K562 (cell line): ENCODE results near the gene LENG9. TPM values are rescaled to one million over a fixed set of nuclear protein-coding genes. Genes with fewer than 3 reads are reported as not detected.

Experiments
- ATAC-seq: fragments of 200-7000 bp; cut with Tn5 transposase; 3 replicates; pipeline ENCODE4 v1.9.1; 2020; ENCODE audit warnings: moderate library complexity
- BruUV-seq: library from RNA; stranded (reverse); fragments of 400-500 nt; replicated peaks from 2 replicates; lab custom pipeline; 2021; lab: Mats Ljungman, UMichigan
- CTCF ChIA-PET: fragments of 300-600 bp; formaldehyde crosslinking; extraction: SDS; loops from one replicate; lab custom pipeline; 2021; ENCODE audit warnings: low intra/inter-chr PET ratio; lab: Yijun Ruan, JAX
- POLR2A ChIA-PET: fragments of 300-600, 350-650 bp; sonication (Branson Sonifier 250); formaldehyde crosslinking; extraction: SDS; loops from one replicate; lab custom pipeline; 2021; ENCODE audit warnings: antibody characterized with exemption, inconsistent platforms; lab: Yijun Ruan, JAX
- DNase-seq, 4 experiments: peaks; one replicate each; pipeline versions ENCODE4 v3.0.0 to v3.0.0-alpha.2; 2011 to 2018; ENCODE audit warnings: low spot score in 3 of 4, mixed read lengths in 3 of 4; ENCODE audit errors: extremely low read depth in 1 of 4
- FAIRE-seq: peaks from 2 replicates; lab custom pipeline; 2011; peaks lifted over from hg19 to GRCh38; lab: Jason Lieb, UNC
- H2AFZ ChIP-seq: 2 replicates; pipeline ENCODE4 v1.6.0; 2011; ENCODE audit warnings: low read depth, low read length, control low read depth, inconsistent platforms
- H3K27ac ChIP-seq: fragments of 200-600 bp; 3 replicates; pipeline ENCODE4 v1.8.0; 2011; ENCODE audit warnings: low read depth, mild to moderate bottlenecking, control low read depth, inconsistent platforms, low read length, moderate library complexity, mixed read lengths; ENCODE audit errors: extremely low read depth
- H3K27me3 ChIP-seq, 2 experiments: fragments of 300-600 bp in 1 of 2; 2 replicates in 1 of 2; 3 replicates in 1 of 2; pipeline versions ENCODE4 v1.6.0 to v1.8.0; 2011; ENCODE audit warnings: inconsistent platforms in 2 of 2, low read length in 2 of 2, mild to moderate bottlenecking in 1 of 2, mixed read lengths in 1 of 2, moderate library complexity in 1 of 2; ENCODE audit not compliant: control insufficient read depth in 2 of 2, insufficient read depth in 2 of 2
- H3K36me3 ChIP-seq: fragments of 300-600 bp; 3 replicates; pipeline ENCODE4 v1.8.0; 2011; ENCODE audit warnings: mild to moderate bottlenecking, low read length, inconsistent platforms; ENCODE audit not compliant: control insufficient read depth, insufficient read depth
- H3K4me1 ChIP-seq, 2 experiments: fragments of 200-600 bp in 1 of 2; replicated peaks in 1 of 2; 2 replicates in 1 of 2; 3 replicates in 1 of 2; pipeline versions ENCODE4 v1.5.1 to v1.8.0; 2011; ENCODE audit warnings: inconsistent platforms in 2 of 2, low read length in 2 of 2, mild to moderate bottlenecking in 1 of 2, mixed read lengths in 1 of 2, moderate library complexity in 1 of 2; ENCODE audit not compliant: control insufficient read depth in 2 of 2, insufficient read depth in 2 of 2
- H3K4me2 ChIP-seq: 2 replicates; pipeline ENCODE4 v1.6.1; 2011; ENCODE audit warnings: low read length, control low read depth, inconsistent platforms, mixed read lengths; ENCODE audit not compliant: insufficient read depth
- H3K4me3 ChIP-seq: fragments of 200-600 bp; sonication (generic), shearing (Covaris generic); 2 replicates; pipeline ENCODE4 v1.5.1; 2016; ENCODE audit warnings: control low read depth, inconsistent platforms
- H3K79me2 ChIP-seq: fragments of 200-600 bp; 3 replicates; pipeline ENCODE4 v1.8.0; 2011; ENCODE audit warnings: low read length, inconsistent platforms; ENCODE audit not compliant: control insufficient read depth, insufficient read depth
- H3K9ac ChIP-seq, 2 experiments: 2 replicates each; pipeline versions ENCODE4 v1.6.0 to v1.6.1; 2011; ENCODE audit warnings: low read depth in 2 of 2, low read length in 2 of 2, control low read depth in 1 of 2, inconsistent platforms in 1 of 2, mild to moderate bottlenecking in 1 of 2, mixed read lengths in 1 of 2; ENCODE audit not compliant: insufficient read depth in 1 of 2
- H3K9me1 ChIP-seq: one replicate; pipeline ENCODE4 v1.6.0; 2011; ENCODE audit warnings: inconsistent platforms, mild to moderate bottlenecking, low read length, moderate library complexity; ENCODE audit not compliant: control insufficient read depth, insufficient read depth
- H3K9me3 ChIP-seq: replicated peaks from 2 replicates; pipeline ENCODE4 v1.5.1; 2011; ENCODE audit warnings: low read depth, low read length, inconsistent platforms; ENCODE audit not compliant: control insufficient read depth, insufficient read depth
- H4K20me1 ChIP-seq: replicated peaks from 2 replicates; pipeline ENCODE4 v1.6.1; 2011; ENCODE audit warnings: low read length, inconsistent platforms, mixed read lengths; ENCODE audit not compliant: control insufficient read depth, insufficient read depth
- ARID1B ChIP-seq: fragments of 450-650 bp; IDR thresholded peaks from 2 replicates; pipeline ENCODE4 v1.6.1; 2016; ENCODE audit warnings: antibody characterized with exemption, mild to moderate bottlenecking, inconsistent platforms
- BCL6 ChIP-seq: fragments of 250-450 bp; sonication (Bioruptor Pico); IDR thresholded peaks from 2 replicates; pipeline ENCODE4 v1.4.0; 2020
- CREB3L1 ChIP-seq: fragments of 450-650 bp; IDR thresholded peaks from 2 replicates; pipeline ENCODE4 v1.6.1; 2014; ENCODE audit warnings: low read depth, mild to moderate bottlenecking, moderate library complexity, borderline replicate concordance
- FOXM1 ChIP-seq, 2 experiments: fragments of 450-650 bp in 1 of 2; sonication (generic) in 1 of 2; formaldehyde crosslinking in 1 of 2; IDR thresholded peaks; 2 replicates each; pipeline versions ENCODE4 v1.6.1 to v1.9.0; 2017 to 2022; ENCODE audit warnings: low read depth in 2 of 2, mild to moderate bottlenecking in 2 of 2, missing genetic modification reagents in 1 of 2, moderate library complexity in 1 of 2
- MAZ ChIP-seq, 2 experiments: fragments of 450-650 bp in 1 of 2; sonication (generic) in 1 of 2; formaldehyde crosslinking; IDR thresholded peaks in 1 of 2; conservative IDR thresholded peaks in 1 of 2; 2 replicates each; pipeline versions ENCODE4 v1.4.0 to v1.5.0; 2020; ENCODE audit warnings: mild to moderate bottlenecking in 1 of 2, missing genetic modification reagents in 1 of 2
- MCM7 ChIP-seq, 2 experiments: fragments of 450-650 bp; IDR thresholded peaks; 2 replicates each; pipeline ENCODE4 v1.6.1; 2016 to 2018
- MTA2 ChIP-seq: fragments of 450-650 bp; IDR thresholded peaks from 2 replicates; pipeline ENCODE4 v1.6.1; 2016; ENCODE audit warnings: low read depth
- NELFE ChIP-seq: IDR thresholded peaks from 2 replicates; pipeline ENCODE4 v1.6.1; 2011; ENCODE audit warnings: mild to moderate bottlenecking; ENCODE audit not compliant: insufficient read depth, insufficient read length
- THRB ChIP-seq: fragments of 450-650 bp; formaldehyde crosslinking; conservative IDR thresholded peaks from 2 replicates; pipeline ENCODE4 v1.4.0; 2022; ENCODE audit warnings: mild to moderate bottlenecking, missing genetic modification characterization
- ZBTB17 ChIP-seq: fragments of 450-650 bp; formaldehyde crosslinking; IDR thresholded peaks from 2 replicates; pipeline ENCODE4 v1.4.0; 2020; ENCODE audit warnings: mild to moderate bottlenecking
- ZNF274 ChIP-seq: IDR thresholded peaks from 2 replicates; pipeline ENCODE4 v1.6.1; 2011; ENCODE audit warnings: low read depth, mild to moderate bottlenecking, low read length, moderate library complexity, borderline replicate concordance
- ZNF431 ChIP-seq: sonication (generic); formaldehyde crosslinking; IDR thresholded peaks from 2 replicates; pipeline ENCODE4 v1.8.0; 2022; ENCODE audit warnings: mild to moderate bottlenecking, missing genetic modification reagents
- ZNF57 ChIP-seq: fragments of 450-650 bp; formaldehyde crosslinking; IDR thresholded peaks from 2 replicates; pipeline ENCODE4 v1.4.0; 2020; ENCODE audit warnings: mild to moderate bottlenecking, moderate library complexity
- ZNF75A ChIP-seq: fragments of 450-650 bp; formaldehyde crosslinking; IDR thresholded peaks from 2 replicates; pipeline ENCODE4 v1.4.0; 2020; ENCODE audit warnings: mild to moderate bottlenecking
- WGBS: fragments of 100-300 bp; shearing (Covaris generic); methylation state at CpG from one replicate; pipeline ENCODE4 v1.1.6; 2016; ENCODE audit warnings: low coverage, mixed read lengths; ENCODE audit not compliant: insufficient coverage; ENCODE audit errors: missing lambda C conversion rate; 5-methylcytosine and 5-hydroxymethylcytosine counted together
- in situ Hi-C: fragments of 300-500 bp; cut with MboI; formaldehyde crosslinking; loops from 4 replicates; pipeline ENCODE4 v1.15.0; 2018; ENCODE audit warnings: inconsistent platforms, mixed read lengths
- intact Hi-C: fragments of 100-400 bp; cut with micrococcal nuclease; formaldehyde crosslinking; loops from 2 replicates; pipeline ENCODE4 v1.14.2; 2022
- polyA plus RNA-seq, 8 experiments: library from polyadenylated mRNA; depleted of rRNA in 4 of 8; stranded (reverse) in 5 of 8; unstranded in 3 of 8; fragments of >200 nt; fragmentation: Nextera tagmentation in 2 of 8; fragmentation: Illumina TruSeq in 1 of 8; extraction: Ambion mirVana in 2 of 8; extraction: Trizol in 1 of 8; gene quantifications; 2 replicates each; pipeline versions ENCODE4 v1.2.1 to v1.2.3, GENCODE V29; 2011 to 2014; ENCODE audit warnings: inconsistent platforms in 1 of 8, missing spikeins in 1 of 8
- total RNA-seq, 7 experiments: library from RNA; depleted of rRNA in 6 of 7; stranded (reverse); fragments of >200 nt in 6 of 7; fragmentation: Illumina TruSeq in 2 of 7; extraction: Trizol in 2 of 7; gene quantifications; 2 replicates each; pipeline versions ENCODE4 v1.2.1 to v1.2.3, GENCODE V29; 2011 to 2021; ENCODE audit warnings: low replicate concordance in 1 of 7
- TF ChIP-seq, protein P1 (sequence below): sonication (generic); formaldehyde crosslinking; IDR thresholded peaks from 2 replicates; pipeline ENCODE4 v1.8.0; 2022; ENCODE audit warnings: mild to moderate bottlenecking, missing genetic modification reagents, borderline replicate concordance
- TF ChIP-seq, protein P2 (sequence below): fragments of 250-450 bp; sonication (Bioruptor Pico); IDR thresholded peaks from 2 replicates; pipeline ENCODE4 v1.8.0; 2021; ENCODE audit warnings: moderate library complexity, mild to moderate bottlenecking, inconsistent platforms

Gene LENG9
- total and polyA plus RNA-seq, 9 of the 15 experiments (the other 6 are each of a cell fraction or from before 2014, with no cell fraction given), result 0.06 to 0.64 (median 0.33) TPM; not detected in 1

DNA sequence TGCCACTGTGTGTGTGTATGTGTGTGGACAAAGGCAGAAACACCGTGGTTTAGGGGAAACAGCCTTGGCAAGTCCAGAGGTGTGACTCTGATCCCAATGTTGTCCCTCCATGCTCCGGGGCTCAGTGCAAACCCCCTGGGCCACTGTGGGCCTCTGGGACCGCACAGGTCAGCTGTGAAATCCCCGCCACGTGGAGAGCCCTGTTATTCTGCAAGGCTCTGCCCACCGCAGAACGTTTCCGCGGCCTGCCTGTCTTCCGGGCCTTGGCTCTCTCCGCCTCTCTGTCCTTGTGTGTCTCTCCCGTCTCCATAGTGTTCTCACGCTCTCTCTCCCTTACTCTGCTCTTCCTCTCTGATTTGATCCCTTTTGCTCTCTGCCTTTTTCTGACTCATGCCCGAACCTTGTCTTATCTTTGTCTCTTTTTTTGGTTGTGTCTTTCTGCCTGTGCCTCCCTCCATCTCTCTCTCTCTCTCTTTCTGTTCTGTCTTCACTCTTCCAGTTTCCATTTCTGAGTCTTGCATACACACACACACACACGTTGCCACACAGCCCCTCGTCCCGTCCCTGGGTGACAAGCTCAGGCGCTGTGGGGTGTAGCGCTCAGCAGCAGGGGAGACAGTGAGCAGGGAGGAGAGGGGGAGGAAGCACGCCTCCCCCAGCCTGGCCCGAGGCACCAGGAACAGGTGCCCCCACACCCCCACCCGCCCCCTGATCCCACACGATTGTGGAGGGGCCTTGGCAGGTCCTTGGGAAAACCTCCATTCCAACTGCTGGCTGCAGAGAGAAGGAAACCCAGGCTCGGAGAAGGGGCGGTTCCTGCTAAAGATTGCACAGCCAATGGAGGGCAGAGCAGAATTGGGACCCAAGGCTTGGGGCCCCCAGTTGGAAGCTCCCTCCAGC, 45.3 kb downstream of the LENG9 start:
- H3K27me3 ChIP-seq, result peaks cover 11 to 37% of the 10 kb centered on the region in 2 experiments
- peaks cover 0 to 38% of the 10 kb centered on the region in 2 experiments; a peak in 3 of 5 replicates for H3K4me1 ChIP-seq
- in situ Hi-C loops, result no loop called here
- ChIA-PET POLR2A (interaction anchor here (0.7 kb wide), 1 partner anchor 53 kb away, joined by 3 read pairs; no protein-coding TSS in a partner anchor), CTCF (no interaction called here)
- H3K9me1 ChIP-seq, result no peaks in the 10 kb centered on the region
- H3K4me3 ChIP-seq, result no peak overlapping the region
- H3K4me2 ChIP-seq, result no peak overlapping the region
- H3K36me3 ChIP-seq, result no peaks in the 10 kb centered on the region
- peak overlapping the region in 1 of 2 experiments; percentile 5; a peak in 1 of 4 replicates for H3K9ac ChIP-seq
- H3K79me2 ChIP-seq, result no peaks in the 10 kb centered on the region
- peak in 2 of 4 experiments; percentile 9 to 13 for DNase-seq
- intact Hi-C loops, result no loop called here
- H3K27ac ChIP-seq, result no peak overlapping the region
- peak; percentile 40 for ATAC-seq
- H3K9me3 ChIP-seq, result no peaks in the 10 kb centered on the region
- 5% methylated on average over 21 of the region's 25 CpGs for WGBS
- BruUV-seq, result no TSS peak
- H4K20me1 ChIP-seq, result peaks cover 9% of the 10 kb centered on the region; the same call in 1 of the 2 replicates
- H2AFZ ChIP-seq, result no peak overlapping the region
- no peak for FAIRE-seq
- TF ChIP-seq MCM7 (IDR thresholded peaks at IDR 0.05) (peak in 1 of 2 experiments; percentile 65; a peak in 1 of 4 replicates), FOXM1 (IDR thresholded peaks at IDR 0.05; ENCODE audit: low read depth) (no peak), FOXM1 (CRISPR knock-in tag; IDR thresholded peaks at IDR 0.05; ENCODE audit: low read depth) (no peak), ZBTB17 (CRISPR knock-in tag) (no peak), NELFE (no peak), ARID1B (peak; percentile 16; the same call in 1 of the 2 replicates), ZNF431 (CRISPR knock-in tag) (no peak), ZNF57 (CRISPR knock-in tag) (no peak), ZNF274 (no peak), THRB (CRISPR knock-in tag) (peak; percentile 91), MTA2 (no peak), BCL6 (CRISPR knock-in tag) (no peak), ZNF75A (CRISPR knock-in tag) (no peak), MAZ (CRISPR knock-in tag; conservative IDR thresholded peaks at IDR 0.05 in 1 of 2, IDR thresholded peaks at IDR 0.05 in 1 of 2) (no peak), CREB3L1 (no peak)
- TF ChIP-seq, protein P1, sequence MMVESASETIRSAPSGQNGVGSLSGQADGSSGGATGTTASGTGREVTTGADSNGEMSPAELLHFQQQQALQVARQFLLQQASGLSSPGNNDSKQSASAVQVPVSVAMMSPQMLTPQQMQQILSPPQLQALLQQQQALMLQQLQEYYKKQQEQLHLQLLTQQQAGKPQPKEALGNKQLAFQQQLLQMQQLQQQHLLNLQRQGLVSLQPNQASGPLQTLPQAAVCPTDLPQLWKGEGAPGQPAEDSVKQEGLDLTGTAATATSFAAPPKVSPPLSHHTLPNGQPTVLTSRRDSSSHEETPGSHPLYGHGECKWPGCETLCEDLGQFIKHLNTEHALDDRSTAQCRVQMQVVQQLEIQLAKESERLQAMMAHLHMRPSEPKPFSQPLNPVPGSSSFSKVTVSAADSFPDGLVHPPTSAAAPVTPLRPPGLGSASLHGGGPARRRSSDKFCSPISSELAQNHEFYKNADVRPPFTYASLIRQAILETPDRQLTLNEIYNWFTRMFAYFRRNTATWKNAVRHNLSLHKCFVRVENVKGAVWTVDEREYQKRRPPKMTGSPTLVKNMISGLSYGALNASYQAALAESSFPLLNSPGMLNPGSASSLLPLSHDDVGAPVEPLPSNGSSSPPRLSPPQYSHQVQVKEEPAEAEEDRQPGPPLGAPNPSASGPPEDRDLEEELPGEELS (CRISPR knock-in tag), result no peak
- TF ChIP-seq, protein P2, sequence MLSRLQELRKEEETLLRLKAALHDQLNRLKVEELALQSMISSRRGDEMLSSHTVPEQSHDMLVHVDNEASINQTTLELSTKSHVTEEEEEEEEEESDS (CRISPR knock-in tag), result no peak
